NCI-H2227 (cell line): ENCODE data around the gene PARP3.

Experiments used
- DNase-seq: peaks from one replicate; lab custom pipeline; 2025; ENCODE audit not compliant: unreplicated experiment; lab: John Stamatoyannopoulos, UW

Gene PARP3

DNA sequence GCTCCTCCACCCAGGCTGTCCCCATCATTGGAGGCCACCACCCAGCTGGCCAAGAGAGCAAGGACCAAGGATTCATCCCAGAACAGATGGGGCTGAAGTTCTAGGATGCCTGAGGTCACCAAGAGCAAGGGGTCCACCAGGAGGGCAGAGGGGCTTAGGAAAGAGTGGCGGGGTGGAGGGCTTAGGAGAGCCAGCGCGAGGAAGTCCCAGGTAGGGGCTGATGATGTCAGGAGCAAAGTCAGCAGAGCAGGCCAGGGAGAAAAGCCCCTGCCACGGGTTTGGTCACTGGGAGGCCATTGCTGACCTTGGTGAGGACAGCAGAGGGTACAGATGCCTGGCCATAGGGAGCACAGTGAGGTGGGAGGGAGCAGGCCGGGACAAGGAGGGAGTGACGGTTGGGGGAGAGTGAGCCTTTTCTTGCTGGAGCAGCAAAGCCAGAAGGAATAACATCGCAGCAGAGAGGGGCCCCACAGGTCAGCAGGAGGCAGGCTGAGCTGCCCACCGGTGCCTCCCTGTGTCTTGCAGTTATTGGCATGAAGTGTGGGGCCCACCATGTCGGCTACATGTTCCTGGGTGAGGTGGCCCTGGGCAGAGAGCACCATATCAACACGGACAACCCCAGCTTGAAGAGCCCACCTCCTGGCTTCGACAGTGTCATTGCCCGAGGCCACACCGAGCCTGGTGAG lies 5.2 kb downstream of the PARP3 start:
- DNase-seq, result no peak

DNA sequence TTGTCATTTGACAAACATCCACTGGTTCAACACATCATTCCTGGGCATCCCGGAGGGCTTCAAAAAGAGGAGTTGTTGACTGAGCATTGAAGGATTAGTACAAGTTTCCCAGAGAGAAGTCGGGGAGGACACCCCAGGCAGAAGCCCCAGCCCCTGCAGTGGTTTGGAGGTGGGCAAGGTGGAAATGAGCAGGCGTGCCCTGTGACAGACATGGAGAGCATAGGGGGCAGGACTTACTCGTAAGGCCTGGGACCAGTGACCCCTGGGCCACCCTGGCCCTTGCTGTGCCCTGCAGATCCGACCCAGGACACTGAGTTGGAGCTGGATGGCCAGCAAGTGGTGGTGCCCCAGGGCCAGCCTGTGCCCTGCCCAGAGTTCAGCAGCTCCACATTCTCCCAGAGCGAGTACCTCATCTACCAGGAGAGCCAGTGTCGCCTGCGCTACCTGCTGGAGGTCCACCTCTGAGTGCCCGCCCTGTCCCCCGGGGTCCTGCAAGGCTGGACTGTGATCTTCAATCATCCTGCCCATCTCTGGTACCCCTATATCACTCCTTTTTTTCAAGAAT lies 5.9 kb downstream of the PARP3 start:
- no peak for DNase-seq

DNA sequence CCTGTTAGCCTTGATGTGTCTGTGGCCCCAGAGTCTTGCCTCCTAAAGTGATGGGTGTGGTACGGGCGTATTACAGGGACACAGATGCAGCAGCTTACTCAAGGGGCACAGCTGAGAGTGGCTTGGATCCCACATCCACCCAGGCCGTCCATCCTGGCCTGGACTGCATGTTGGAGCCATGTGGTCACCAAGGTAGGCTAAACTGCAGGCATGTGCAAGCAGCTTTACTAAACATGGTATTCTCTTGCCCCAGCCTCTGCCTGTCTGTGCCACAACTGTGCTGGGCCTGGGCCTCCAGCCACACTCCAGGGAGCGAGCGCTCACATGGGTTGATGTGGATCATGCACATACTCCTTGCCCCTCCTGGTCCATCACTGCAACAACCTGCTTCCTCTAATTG lies 7.0 kb downstream of the PARP3 start:
- no peak for DNase-seq

DNA sequence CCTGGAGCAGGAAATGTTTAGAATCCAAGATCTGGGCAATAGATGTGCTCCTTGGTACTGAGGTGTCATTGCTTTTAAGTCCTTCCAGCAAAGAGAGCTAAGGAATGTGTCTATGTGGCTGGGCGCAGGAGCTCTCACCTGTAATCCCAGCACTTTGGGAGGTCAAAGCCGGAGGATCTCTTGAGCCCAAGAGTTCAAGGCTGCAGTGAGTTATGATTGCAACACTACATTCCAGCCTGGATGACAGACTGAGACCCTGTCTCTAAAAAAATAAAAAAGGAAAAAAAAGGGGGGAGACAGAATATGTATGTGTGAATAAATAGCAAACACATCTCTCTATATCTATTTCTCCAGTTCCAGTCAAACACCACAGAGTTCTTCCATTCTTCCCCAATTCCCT lies 8.7 kb downstream of the PARP3 start:
- DNase-seq, result no peak

DNA sequence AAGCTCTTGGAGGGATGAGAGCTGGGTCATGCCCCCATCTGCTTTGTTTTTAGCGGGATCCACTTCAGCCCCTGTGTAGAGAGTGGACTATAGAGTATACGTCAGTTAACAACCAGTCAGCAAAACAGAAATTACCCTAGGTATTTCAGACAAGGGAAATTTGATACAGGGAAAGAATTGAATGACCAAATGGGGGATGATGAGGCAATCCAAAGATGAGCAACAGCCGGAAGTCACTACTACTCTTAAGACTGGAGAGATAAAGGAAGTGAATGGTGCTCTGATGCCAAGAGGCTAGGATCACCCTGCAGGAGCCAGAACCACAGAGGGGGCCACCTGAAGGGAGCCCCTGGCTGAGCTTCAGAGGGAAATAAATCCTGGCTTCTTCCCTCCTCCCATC lies 11.3 kb downstream of the PARP3 start:
- DNase-seq, result peak; percentile 51

DNA sequence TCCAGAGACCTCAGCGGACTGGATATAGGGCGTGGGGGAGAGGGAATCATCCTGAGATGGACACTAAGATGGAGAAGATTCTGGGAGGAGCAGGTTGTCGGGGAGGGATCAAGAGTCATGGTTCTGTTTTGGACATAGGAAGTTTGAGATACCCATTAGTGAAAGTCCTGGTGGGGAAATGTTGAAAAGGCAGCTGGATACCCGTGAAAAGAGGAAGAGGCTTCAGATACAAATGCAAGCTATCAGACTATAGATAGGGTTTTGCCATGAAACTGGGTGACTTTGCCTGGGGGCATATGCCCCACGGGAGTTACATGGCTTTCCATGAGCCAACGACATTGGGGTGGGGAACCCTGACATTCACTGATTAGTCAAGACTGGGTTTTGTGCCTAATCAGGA lies 11.9 kb downstream of the PARP3 start:
- DNase-seq, result no peak

DNA sequence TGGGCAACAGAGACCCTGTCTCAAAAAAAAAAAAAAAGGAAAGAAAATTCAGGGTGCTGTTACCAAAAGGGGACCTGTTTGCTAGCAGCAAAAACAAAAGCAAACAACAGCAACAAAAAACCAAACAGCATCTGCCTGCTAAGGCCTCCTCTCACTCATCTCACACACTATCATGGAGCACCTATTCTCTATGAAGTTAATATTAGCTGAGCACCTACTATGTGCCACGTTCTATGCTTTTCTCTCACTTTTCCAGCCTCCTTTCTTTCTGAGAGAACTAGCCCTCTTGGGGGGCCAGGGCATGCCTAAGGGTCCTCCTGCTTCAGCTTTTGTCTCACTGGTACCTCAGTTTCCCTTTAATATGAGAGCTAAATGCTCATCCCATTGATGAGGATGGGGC lies 12.6 kb downstream of the PARP3 start:
- DNase-seq, result no peak

DNA sequence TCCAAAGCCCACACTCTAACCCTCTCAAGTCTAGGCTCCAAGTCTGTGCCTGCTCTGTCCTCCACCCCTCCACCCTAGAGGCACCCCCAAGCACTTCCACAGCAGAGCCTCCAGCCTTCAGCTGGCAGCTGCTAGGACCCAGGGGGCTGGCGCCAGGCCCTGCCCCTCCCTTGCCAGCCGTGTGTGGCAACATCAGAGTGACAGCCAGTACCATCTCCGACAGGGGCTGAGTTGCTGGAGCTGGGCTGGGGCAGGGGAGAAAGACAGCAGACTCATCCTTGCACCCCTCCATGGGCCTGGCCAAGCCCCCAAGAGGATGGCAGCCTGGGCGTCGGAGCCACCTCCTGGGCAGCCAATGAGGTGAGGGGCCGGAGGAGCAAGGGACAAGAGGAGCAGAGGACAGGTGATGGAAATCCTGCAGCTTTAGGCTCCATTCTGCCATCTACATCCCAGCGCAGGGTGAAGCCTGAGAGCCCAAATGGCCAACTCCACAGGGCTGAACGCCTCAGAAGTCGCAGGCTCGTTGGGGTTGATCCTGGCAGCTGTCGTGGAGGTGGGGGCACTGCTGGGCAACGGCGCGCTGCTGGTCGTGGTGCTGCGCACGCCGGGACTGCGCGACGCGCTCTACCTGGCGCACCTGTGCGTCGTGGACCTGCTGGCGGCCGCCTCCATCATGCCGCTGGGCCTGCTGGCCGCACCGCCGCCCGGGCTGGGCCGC lies 13.2 kb downstream of the PARP3 start, which contains the start of gene GPR62:
Gene GPR62 (plus strand): TSS at position 207 of the 718 bp plus-strand sequence. CDS start 272 bp downstream, at position 479.
- no peak for DNase-seq

DNA sequence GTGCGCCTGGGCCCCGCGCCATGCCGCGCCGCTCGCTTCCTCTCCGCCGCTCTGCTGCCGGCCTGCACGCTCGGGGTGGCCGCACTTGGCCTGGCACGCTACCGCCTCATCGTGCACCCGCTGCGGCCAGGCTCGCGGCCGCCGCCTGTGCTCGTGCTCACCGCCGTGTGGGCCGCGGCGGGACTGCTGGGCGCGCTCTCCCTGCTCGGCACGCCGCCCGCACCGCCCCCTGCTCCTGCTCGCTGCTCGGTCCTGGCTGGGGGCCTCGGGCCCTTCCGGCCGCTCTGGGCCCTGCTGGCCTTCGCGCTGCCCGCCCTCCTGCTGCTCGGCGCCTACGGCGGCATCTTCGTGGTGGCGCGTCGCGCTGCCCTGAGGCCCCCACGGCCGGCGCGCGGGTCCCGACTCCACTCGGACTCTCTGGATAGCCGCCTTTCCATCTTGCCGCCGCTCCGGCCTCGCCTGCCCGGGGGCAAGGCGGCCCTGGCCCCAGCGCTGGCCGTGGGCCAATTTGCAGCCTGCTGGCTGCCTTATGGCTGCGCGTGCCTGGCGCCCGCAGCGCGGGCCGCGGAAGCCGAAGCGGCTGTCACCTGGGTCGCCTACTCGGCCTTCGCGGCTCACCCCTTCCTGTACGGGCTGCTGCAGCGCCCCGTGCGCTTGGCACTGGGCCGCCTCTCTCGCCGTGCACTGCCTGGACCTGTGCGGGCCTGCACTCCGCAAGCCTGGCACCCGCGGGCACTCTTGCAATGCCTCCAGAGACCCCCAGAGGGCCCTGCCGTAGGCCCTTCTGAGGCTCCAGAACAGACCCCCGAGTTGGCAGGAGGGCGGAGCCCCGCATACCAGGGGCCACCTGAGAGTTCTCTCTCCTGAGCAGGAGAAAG lies 14.0 kb downstream of the PARP3 start:
- no peak for DNase-seq

DNA sequence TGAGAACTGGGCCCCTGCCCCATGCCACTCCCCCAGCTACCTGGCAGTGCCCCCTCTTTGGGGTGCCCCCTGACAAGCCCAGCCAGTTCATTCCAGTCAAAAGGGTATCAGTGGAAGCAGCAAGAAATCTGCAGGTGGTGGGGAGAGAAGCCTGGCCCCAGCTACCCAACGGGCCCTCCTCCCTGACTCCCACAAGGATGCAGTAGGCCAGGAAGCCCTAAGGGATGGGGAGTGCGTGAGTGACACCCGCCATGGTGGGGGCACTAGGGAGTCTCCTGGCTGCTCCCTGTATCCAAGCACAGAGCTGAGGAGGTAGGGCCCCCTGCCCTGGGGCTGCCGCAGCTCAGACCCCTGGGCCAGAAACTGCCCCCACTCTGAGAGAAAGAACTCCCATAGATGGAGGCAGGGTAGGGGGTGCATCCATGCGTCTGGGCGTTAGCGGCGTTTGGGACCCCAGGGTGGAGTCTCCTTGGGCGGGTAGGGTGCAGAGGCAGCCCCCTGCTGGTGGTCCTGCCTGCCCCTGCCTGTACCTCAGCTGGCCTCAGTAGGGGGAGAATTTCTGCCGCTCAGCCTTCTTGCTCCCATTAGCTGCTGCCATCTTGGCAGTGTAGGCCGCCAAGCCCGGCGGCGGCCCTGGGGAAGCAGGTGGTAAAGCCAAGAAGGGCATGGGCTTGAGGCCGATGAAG lies 15.5 kb downstream of the PARP3 start:
- no peak for DNase-seq

DNA sequence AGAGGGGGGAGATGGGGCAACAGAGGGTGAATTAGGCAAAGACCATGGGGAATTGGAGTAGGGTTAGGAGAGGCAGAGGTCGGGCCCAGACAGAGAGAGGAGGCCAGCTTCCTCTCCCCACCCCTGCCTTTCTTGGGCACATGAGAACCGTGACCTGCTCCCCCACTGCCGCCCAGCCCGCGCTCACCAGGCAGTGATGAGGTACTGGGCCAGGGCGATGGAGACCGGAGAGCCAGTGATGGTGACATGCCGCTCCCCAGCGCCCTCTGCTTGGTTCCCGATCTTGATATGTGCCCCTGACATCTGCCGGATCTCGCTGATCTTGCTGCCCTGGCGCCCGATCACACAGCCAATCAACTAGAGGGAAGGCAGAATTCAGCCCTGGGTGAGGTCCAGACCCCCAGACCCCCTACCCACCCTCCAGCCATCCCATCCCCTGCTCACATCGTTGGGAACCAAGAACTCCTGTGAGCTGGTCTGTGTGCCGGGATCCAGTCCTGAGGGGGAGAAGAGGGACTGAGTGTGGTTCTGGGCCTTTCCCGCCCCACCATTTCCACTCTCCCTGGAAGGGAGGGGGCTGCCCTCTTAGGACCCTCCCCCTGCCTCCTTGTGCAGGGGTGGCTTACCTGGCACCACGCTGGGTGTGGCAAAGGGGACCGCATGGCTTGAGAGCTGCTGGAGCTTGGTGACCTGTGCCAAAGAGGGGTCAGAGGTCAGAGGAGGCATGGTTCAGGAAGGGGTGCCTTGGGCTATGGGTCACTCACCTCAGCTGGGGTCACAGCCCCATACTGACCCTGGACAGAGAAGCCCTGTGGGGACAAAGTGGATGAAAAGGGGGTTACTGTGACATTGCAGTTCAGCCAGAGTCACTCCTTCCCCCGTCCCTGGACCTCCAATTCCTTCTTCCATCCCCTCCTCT lies 16.7 kb downstream of the PARP3 start:
- DNase-seq, result no peak

DNA sequence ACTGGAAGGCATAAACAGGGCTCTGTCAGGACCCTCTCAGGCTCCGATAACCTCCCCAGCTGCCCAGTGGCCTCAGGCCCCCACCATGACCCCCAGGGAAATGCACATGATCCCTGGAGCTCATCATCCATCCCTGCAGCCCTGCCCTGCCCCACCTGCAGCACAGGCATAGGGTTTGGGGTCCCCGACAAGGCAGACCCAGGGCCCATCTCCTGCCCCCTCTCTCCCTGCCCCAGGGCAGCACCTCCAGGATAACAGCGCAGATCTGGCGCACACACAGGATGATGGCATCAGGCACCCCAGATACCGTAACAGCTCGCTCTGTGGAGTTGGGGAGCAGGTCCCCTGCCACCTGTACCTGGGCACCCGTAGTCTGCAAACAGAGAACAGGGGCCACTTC lies 17.5 kb downstream of the PARP3 start:
- DNase-seq, result no peak

DNA sequence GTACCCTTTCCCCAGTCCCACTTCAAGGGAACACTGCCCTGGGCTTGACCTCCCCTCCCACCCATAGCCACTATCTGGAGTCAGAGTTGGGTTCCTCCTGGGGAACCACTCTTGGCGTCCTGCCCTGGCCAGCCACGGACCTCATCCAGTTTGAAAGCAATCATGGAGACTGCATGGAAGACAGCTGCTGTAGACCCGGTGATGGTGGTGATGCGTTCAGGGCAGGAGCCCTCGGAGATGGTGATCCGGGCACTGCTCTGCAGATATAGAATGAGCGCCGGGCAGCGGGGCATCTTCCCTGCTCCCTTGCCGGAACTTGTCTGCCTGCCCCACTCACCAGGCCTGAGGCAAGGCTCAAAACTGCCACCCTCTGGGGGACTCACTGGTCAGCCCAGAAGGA lies 18.2 kb downstream of the PARP3 start:
- DNase-seq, result no peak

DNA sequence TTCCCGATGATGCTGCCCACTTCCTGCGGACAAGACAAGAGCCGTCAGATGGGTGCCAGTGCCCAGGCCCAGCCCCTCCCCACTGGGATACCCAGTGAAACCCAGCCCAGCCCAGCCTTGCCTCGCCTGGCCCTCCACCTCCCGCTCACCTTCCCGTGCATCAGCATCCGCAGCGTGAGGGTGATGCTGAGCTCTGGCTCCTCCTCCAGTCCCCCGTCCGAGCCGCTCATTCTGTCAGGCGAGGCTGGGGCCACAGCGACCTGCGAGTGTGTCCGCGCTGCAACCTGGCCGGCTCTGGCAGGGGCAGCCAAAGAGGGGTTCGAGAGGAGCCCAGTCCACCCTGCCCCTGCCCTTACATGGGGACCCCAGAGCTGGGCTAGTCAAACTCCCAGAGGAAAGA lies 18.8 kb downstream of the PARP3 start:
- DNase-seq, result no peak

DNA sequence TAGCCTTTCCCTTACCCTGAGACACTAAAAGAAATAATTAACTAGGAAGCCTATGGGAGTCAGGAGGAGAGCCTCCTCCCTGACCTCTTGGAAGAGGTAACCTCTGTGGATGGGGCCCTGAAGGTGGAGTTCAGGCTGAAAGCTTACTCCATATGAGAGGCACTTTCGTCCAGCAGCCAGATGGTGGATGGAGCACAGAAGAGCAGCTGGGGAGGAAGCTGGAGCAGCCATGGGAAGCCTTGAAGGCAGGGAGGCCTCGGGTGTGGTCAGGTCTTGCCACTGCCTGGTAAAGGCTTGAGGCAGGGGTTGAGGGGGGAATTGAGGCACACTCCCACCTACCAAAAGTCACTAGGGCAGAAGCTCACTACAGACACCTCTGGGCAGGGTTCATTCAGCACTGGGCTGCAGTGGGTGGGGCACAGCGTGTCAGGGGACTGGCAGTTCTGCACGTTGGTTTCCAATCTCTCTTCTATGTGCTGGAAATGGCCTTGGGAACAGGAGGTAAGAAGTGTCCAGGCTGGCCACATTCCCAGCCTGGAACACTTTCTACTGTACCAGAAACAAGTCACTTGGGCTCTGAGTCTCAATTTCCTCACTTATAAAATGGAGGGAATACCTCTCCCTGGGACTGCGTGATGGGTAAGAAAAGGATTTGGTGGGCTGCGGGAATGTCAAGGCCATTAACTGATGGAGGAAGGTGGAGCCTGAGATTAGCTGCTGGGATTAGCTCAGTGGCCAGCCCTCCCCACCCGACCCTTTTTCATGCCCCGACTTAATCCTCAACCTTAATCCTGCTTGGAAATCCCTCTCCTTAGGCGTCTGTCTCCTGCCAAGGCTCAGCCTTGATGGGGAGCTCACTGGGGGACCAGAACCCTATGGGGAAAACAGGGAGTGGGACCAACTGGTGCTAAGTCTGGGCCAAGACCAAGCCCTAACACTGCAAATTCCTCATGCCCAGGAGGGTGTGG lies 19.7 kb downstream of the PARP3 start:
- no peak for DNase-seq

DNA sequence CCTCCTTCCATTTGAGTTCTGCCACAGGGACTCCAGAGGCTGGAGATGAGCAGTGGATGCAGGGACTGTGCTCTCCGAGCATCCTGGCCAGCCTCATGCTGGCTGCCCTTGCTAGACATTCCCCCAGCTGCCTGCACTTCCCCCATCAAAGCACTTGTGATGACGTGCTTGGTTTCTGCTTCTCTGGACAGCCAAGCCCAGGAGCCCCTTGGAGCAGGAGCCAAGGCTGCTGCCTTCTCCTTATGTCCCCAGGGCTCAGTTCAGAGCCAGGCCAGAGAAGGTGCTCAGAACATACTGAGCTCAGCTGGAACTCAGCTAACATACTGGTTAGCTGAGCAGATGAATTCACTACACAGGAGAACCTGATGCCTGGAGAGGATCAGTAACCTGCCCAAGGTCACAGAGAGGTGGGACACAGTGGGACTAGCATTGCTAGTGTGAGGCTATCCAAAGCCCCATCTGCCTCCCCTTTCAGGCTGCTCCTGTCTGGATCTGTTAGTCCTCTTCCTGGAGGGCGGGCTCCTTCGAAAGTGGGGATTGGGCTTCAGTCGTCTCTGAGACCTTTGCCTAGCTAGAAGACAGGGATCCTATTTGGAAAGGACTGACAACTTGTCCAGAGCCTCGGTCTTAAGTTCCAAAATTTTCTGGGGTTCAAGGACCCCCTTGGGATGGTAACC lies 20.8 kb downstream of the PARP3 start:
- DNase-seq, result no peak

DNA sequence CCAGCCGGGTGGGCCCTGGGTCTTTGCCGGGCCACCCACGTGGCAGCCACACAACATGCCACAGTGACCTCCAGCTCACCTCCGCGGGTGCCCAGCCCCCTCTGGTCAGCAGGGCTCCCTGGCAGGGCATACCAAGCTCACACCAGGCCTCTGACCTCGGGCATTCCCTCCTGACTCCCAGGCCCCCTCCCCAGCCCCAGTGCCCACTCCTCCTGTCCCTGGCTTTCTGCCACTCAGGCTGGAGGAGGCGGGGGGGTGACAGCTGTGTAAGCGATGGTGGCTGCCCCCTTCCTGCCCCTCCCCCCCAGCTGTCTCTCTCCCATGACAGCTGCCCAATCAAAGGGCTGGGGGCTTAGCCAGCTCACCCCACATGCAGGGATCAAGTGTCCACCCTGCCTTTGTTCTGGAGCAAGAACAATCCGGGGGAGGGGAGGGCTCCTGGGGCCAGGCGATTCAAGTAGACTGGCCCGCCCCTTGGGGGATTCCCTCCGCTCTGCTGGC lies 21.8 kb downstream of the PARP3 start:
- DNase-seq, result peak; percentile 16

DNA sequence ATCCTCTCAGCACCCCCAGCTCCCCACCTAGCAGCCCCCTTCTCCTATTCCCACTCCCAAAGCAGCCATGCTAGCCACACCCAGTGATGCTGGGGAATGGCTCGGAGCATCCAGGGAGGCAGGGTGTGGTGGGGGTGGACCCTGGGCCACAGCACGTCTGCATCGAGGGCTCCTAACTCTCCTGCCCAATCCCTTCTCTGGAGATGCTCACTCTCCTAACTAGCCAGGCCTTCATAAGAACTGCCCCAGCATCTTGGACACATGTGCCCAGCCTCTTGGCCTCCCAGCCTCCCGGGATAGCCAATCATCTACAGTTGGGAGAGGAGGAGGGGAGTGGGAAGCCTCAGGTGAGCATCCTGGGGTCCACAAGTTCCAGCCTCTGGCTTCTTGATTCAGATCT lies 22.4 kb downstream of the PARP3 start:
- DNase-seq, result no peak
